Transverse colon (tissue), 4 donors: ENCODE measurements around the gene PTX4. TPM values are rescaled to one million over a fixed set of nuclear protein-coding genes. Genes with fewer than 3 reads are reported as not detected.

ENCODE experiments used
- DNase-seq: peaks from one replicate; pipeline ENCODE4 v3.0.0-alpha.2; 2019
- H3K27ac ChIP-seq, 4 donors: fragments of 200-600 bp; sonication (generic); 2 replicates each; pipeline ENCODE4 v1.5.1; 2016 to 2018; ENCODE audit warnings: inconsistent platforms in 4 of 4
- H3K27me3 ChIP-seq: fragments of 200-600 bp; sonication (generic); 2 replicates; pipeline ENCODE4 v1.5.1; 2017; ENCODE audit warnings: inconsistent platforms
- H3K36me3 ChIP-seq, 4 donors: fragments of 200-600 bp; sonication (generic); 2 replicates each; pipeline ENCODE4 v1.5.1; 2017 to 2019; ENCODE audit warnings: inconsistent platforms in 4 of 4
- H3K4me1 ChIP-seq, 4 donors: fragments of 200-600 bp; sonication (generic); 2 replicates each; pipeline ENCODE4 v1.5.1; 2017 to 2020; ENCODE audit warnings: inconsistent platforms in 4 of 4
- H3K4me3 ChIP-seq, 4 donors: fragments of 200-600 bp; sonication (generic); 1 replicate in 1 of 4; 2 replicates in 3 of 4; pipeline versions ENCODE4 v1.5.1 to v1.6.1; 2017 to 2019; ENCODE audit warnings: inconsistent platforms in 4 of 4
- H3K9me3 ChIP-seq, 2 donors: fragments of 200-600 bp; sonication (generic); 2 replicates each; pipeline ENCODE4 v1.5.1; 2017 to 2019; ENCODE audit warnings: inconsistent platforms in 2 of 2
- EP300 ChIP-seq: sonication (generic); formaldehyde crosslinking; IDR thresholded peaks from one replicate; pipeline ENCODE4 v1.6.1; 2017; ENCODE audit warnings: antibody characterized with exemption, low read depth
- POLR2A ChIP-seq: fragments of 450-650 bp; IDR thresholded peaks from one replicate; pipeline ENCODE4 v1.6.1; 2016; ENCODE audit warnings: antibody characterized with exemption, mild to moderate bottlenecking, moderate library complexity
- POLR2AphosphoS5 ChIP-seq, 3 donors: sonication (generic); formaldehyde crosslinking; IDR thresholded peaks; one replicate each; pipeline ENCODE4 v1.6.1; 2016; ENCODE audit warnings: antibody characterized with exemption in 3 of 3
- WGBS, 2 donors: methylation state at CpG; one replicate each; pipeline ENCODE4 v1.1.5; 2018; ENCODE audit warnings: low coverage in 1 of 2; 5-methylcytosine and 5-hydroxymethylcytosine counted together
- in situ Hi-C, 4 donors: fragments of 200-750 bp; cut with MboI; loops; one replicate each; pipeline versions ENCODE4 v1.15.0 to v1.15.1; 2017; ENCODE audit warnings: low sequenced_read_pairs in 3 of 4, low pct_ligation_motif_present in 1 of 4, low pct_unique_long_range_greater_than_20kb in 1 of 4
- intact Hi-C: fragments of 100-400 bp; cut with DNase I; formaldehyde crosslinking; loops from one replicate; pipeline ENCODE4 v1.15.1; 2023; ENCODE audit warnings: low total_unique reads
- total RNA-seq, 4 donors: library from RNA; depleted of rRNA; stranded (reverse); fragments of >200 nt; gene quantifications; one replicate each; pipeline ENCODE4 v1.1.0, GENCODE V29; 2016
- TF ChIP-seq, protein P1 (sequence below), 5 experiments: fragments of 200-600 bp in 3 of 5; fragments of 450-650 bp in 2 of 5; sonication (generic) in 3 of 5; IDR thresholded peaks; 1 replicate in 2 of 5; 2 replicates in 3 of 5; pipeline ENCODE4 v1.5.1; 2016 to 2017; ENCODE audit warnings: antibody characterized with exemption in 5 of 5, inconsistent platforms in 3 of 5, mild to moderate bottlenecking in 2 of 5, moderate library complexity in 1 of 5

The PTX4 gene
- total RNA-seq, 4 donors from 2014 or later, result not detected

DNA sequence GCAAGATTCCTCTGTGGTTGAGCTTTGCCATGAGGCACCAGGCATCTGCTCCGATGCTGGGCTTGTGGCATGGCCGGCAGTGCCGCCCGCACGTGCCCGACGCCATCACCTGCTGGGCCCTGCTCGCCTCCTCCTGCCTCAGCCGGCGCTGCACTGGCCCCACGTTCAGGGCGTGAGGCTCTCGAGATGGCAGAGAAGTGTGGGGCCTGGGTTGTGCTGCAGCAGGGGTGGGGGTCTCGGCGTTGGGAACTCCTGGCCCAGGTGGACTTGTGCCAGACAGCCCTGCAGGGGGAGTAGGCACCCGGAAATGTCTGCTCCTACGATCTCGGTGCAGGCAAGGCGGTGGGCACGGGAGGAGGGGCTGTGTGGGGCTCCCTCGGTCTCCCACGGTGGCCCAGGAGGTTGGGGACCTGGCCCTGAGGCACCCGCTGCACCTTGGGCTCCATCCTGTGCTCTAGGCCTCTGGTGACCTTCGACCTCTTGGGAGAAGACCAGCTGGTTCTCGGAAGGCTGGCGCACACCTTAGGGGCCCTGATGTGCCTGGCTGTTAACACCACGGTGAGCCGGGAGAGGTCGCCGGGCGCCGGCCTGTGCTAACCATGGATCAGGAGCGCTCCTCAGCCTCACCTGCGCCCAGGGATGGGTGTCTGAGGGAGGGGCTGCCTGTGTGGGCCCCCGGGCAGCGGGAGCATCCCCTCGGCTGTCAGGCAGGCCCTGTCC, 17.9 kb upstream of the PTX4 start:
- Histone ChIP-seq H3K4me3 (no peak overlapping the region), H3K4me1 (no peaks in the 10 kb centered on the region), H3K27ac (no peak overlapping the region), H3K36me3 (peaks cover 0 to 20% (median 10%) of the 10 kb centered on the region in 4 donors), H3K27me3 (no peaks in the 10 kb centered on the region), H3K9me3 (no peaks in the 10 kb centered on the region)
- no peak for DNase-seq
- intact Hi-C loops (no loop called here), in situ Hi-C loops (no loop called here)
- TF ChIP-seq, protein P1, sequence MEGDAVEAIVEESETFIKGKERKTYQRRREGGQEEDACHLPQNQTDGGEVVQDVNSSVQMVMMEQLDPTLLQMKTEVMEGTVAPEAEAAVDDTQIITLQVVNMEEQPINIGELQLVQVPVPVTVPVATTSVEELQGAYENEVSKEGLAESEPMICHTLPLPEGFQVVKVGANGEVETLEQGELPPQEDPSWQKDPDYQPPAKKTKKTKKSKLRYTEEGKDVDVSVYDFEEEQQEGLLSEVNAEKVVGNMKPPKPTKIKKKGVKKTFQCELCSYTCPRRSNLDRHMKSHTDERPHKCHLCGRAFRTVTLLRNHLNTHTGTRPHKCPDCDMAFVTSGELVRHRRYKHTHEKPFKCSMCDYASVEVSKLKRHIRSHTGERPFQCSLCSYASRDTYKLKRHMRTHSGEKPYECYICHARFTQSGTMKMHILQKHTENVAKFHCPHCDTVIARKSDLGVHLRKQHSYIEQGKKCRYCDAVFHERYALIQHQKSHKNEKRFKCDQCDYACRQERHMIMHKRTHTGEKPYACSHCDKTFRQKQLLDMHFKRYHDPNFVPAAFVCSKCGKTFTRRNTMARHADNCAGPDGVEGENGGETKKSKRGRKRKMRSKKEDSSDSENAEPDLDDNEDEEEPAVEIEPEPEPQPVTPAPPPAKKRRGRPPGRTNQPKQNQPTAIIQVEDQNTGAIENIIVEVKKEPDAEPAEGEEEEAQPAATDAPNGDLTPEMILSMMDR (IDR thresholded peaks at IDR 0.05), result no peak
- no peak for TF ChIP-seq POLR2A
- TF ChIP-seq POLR2AphosphoS5 (IDR thresholded peaks at IDR 0.05), result no peak
- TF ChIP-seq EP300, result no peak
- WGBS, 2 donors, result 89 to 94% methylated on average over 3 to 19 of the region's 37 CpGs

DNA sequence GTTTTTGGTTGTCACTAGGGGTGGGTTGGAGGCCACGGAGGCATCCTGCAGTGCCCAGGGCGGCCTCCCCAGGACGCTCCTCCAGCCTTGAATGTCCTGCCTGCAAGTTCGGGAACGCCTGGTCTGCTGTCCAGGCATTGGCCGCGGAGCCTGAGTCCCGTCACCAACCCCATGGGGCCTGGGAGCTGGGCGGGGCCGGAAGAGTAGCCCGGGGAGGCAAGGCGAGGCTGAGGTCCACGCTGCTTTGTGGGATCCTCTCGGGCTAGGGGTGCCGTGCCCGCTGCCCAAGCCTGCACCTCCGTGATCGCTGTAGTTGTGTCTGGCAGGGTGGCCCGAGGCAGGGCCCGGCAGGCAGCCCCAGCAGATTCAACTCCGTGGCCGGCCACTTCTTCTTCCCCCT, 17.2 kb upstream of the PTX4 start:
- WGBS, 2 donors, result 97% methylated on average over 21 of the region's 22 CpGs; no CpG with 5 or more reads in 1 of the 2 donors
- in situ Hi-C loops, result no loop called here
- no peaks in the 10 kb centered on the region for H3K9me3 ChIP-seq
- H3K27ac ChIP-seq, result no peak overlapping the region
- DNase-seq, result no peak
- intact Hi-C loops, result no loop called here
- no peaks in the 10 kb centered on the region for H3K27me3 ChIP-seq
- H3K4me1 ChIP-seq, result no peaks in the 10 kb centered on the region
- no peak for TF ChIP-seq POLR2A
- TF ChIP-seq, protein P1 (IDR thresholded peaks at IDR 0.05), result no peak
- no peak for TF ChIP-seq POLR2AphosphoS5 (IDR thresholded peaks at IDR 0.05)
- TF ChIP-seq EP300, result no peak
- H3K4me3 ChIP-seq, result no peak overlapping the region
- H3K36me3 ChIP-seq, result peaks cover 0 to 27% (median 13%) of the 10 kb centered on the region in 4 donors

DNA sequence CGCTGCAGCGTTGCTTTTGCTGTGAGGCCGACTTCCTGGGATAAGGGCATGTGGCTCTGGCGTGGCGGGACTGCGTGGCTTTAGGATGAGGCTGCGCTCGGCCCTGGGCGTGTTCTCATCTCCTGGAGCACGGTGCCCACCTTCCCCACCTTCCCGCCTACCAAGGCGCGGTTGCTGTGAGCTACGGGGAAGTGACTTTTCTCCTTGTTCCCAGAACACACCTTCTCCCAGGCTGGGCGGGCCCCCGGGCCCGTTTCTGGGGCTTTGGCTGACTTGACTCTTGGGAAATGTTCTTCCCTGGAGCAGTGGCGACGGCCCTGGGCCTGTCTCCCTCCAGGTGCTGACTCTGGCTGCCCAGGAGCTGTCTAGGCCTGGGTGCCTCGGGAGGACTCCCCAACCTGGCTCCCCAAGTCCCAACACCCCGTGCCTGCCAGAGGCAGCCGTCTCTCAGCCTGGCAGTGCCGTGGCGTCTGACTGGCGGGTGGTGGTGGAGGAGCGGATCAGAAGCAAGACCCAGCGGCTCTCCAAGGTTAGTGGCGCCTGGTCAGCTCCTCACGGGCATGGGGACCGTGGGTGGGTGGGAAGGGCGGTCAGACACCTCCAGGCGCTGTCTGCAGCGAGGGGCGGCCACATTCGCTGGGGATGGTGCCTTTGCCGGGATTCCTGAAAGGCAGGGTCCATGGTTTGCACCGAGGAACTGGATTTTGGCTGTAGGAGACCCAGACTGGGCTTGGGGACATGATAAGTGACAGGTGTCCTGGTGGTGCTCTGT, 16.5 kb upstream of the PTX4 start:
- intact Hi-C loops (no loop called here), in situ Hi-C loops (no loop called here)

More for the DNA sequence above, 16.5 kb upstream of the PTX4 start:
- no peaks in the 10 kb centered on the region for H3K27me3 ChIP-seq
- no peak overlapping the region for H3K4me3 ChIP-seq
- no peak overlapping the region for H3K27ac ChIP-seq
- WGBS, 2 donors, result 89% methylated on average over 22 of the region's 37 CpGs; no CpG with 5 or more reads in 1 of the 2 donors
- no peaks in the 10 kb centered on the region for H3K9me3 ChIP-seq
- H3K4me1 ChIP-seq, result no peaks in the 10 kb centered on the region
- DNase-seq, result no peak
- peaks cover 0 to 30% (median 14%) of the 10 kb centered on the region in 4 donors for H3K36me3 ChIP-seq
- TF ChIP-seq POLR2AphosphoS5 (IDR thresholded peaks at IDR 0.05) (no peak), EP300 (no peak), POLR2A (no peak)
- TF ChIP-seq, protein P1 (IDR thresholded peaks at IDR 0.05), result no peak
